GM23248 (cell line): Measurements from ENCODE around the gene ABHD6.

ENCODE experiments used
- EZH2 ChIP-seq: fragments of 200-600 bp; sonication (generic); IDR thresholded peaks from 2 replicates; pipeline ENCODE4 v1.6.1; 2018; ENCODE audit warnings: antibody characterized with exemption, mild to moderate bottlenecking; ENCODE audit not compliant: insufficient read depth, poor library complexity, severe bottlenecking
- EZH2phosphoT487 ChIP-seq: fragments of 200-600 bp; sonication (generic); IDR thresholded peaks from 2 replicates; pipeline ENCODE4 v1.6.1; 2018; ENCODE audit warnings: antibody characterized with exemption, moderate library complexity, mild to moderate bottlenecking, low read depth; ENCODE audit not compliant: insufficient read depth

GRCh38 chr3:58325525-58325992, 88.0 kb downstream of the ABHD6 start:
- no peak for TF ChIP-seq EZH2
- TF ChIP-seq EZH2phosphoT487: no peak
